Activated T-helper 1 cell treated with anti-CD3 and anti-CD28 coated beads, Interleukin-12 subunit alpha, Interleukin-12 subunit beta, Interleukin-2, Interleukin-4 antibody, amounts not matched to agents 30 ng/mL and 10 ng/mL and 1 ng/mL, durations not matched to agents 14 hours and 24 hours and 36 hours (primary cell): ENCODE results near the gene AMFR. TPM values are rescaled to one million over a fixed set of nuclear protein-coding genes. Genes with fewer than 3 reads are reported as not detected.

Source experiments
- DNase-seq: peaks from one replicate; pipeline ENCODE4 v3.0.0; 2021; ENCODE audit warnings: low spot score
- H3K27ac Mint-ChIP-seq: one replicate; pipeline ENCODE4 v1.8.0; 2021; ENCODE audit warnings: mild to moderate bottlenecking, mixed read lengths
- H3K27me3 Mint-ChIP-seq: one replicate; pipeline ENCODE4 v1.8.0; 2022; ENCODE audit warnings: mild to moderate bottlenecking, moderate library complexity, mixed read lengths; ENCODE audit not compliant: insufficient read depth
- H3K36me3 Mint-ChIP-seq: one replicate; pipeline ENCODE4 v1.8.0; 2021; ENCODE audit warnings: low read depth, mixed read lengths
- H3K4me1 Mint-ChIP-seq: one replicate; pipeline ENCODE4 v1.8.0; 2021; ENCODE audit warnings: low read depth, mixed read lengths
- H3K4me3 Mint-ChIP-seq: one replicate; pipeline ENCODE4 v1.8.0; 2021; ENCODE audit warnings: mild to moderate bottlenecking, moderate library complexity, mixed read lengths
- H3K9me3 Mint-ChIP-seq: one replicate; pipeline ENCODE4 v1.8.0; 2021; ENCODE audit warnings: mixed read lengths
- intact Hi-C: fragments of 100-400 bp; cut with micrococcal nuclease; formaldehyde crosslinking; loops from one replicate; pipeline ENCODE4 v1.15.1; 2024
- total RNA-seq: library from RNA; stranded (reverse); gene quantifications from 2 replicates; pipeline ENCODE4 v1.2.3, GENCODE V29; 2022

AMFR gene
- 57.2 and 64.3 TPM in 2 replicates for total RNA-seq

GRCh38 chr16:56425439-56425832, at the start of gene AMFR:
AMFR (minus strand) TSS chr16:56425545; CDS start chr16:56425327, 218 bp downstream.
- H3K4me1 Mint-ChIP-seq = peaks cover 35% of the 10 kb centered on the region
- H3K9me3 Mint-ChIP-seq = no peaks in the 10 kb centered on the region
- intact Hi-C loops = loop anchor here (1.0 kb wide), 2 partner anchors 26 to 257 kb away; partner anchors contain the start of genes MT1X, NUDT21 and OGFOD1
- peak within 1 kb of the TSS; percentile 98 for H3K4me3 Mint-ChIP-seq
- peaks cover 4% of the 10 kb centered on the region for H3K27me3 Mint-ChIP-seq
- peaks cover 5% of the 10 kb centered on the region for H3K36me3 Mint-ChIP-seq
- DNase-seq = peak; percentile 73
- H3K27ac Mint-ChIP-seq = peak within 1 kb of the TSS; percentile 85

- no peak overlapping the region for H3K4me3 Mint-ChIP-seq
- peaks cover 60% of the 10 kb centered on the region for H3K36me3 Mint-ChIP-seq
- DNase-seq = no peak
- no peaks in the 10 kb centered on the region for H3K4me1 Mint-ChIP-seq
- H3K27ac Mint-ChIP-seq = no peak overlapping the region
- no peaks in the 10 kb centered on the region for H3K9me3 Mint-ChIP-seq
- intact Hi-C loops = no loop called here
- no peaks in the 10 kb centered on the region for H3K27me3 Mint-ChIP-seq
These were observed 45.3 kb upstream of the AMFR start for GRCh38 chr16:56470666-56471065.

GRCh38 chr16:56470232-56470631, 44.9 kb upstream of the AMFR start:
- no peaks in the 10 kb centered on the region for H3K9me3 Mint-ChIP-seq
- no peaks in the 10 kb centered on the region for H3K4me1 Mint-ChIP-seq
- DNase-seq = no peak
- no peak overlapping the region for H3K27ac Mint-ChIP-seq
- H3K4me3 Mint-ChIP-seq = no peak overlapping the region
- no peaks in the 10 kb centered on the region for H3K27me3 Mint-ChIP-seq
- peaks cover 59% of the 10 kb centered on the region for H3K36me3 Mint-ChIP-seq
- intact Hi-C loops = no loop called here

- no peak overlapping the region for H3K4me3 Mint-ChIP-seq
- H3K27me3 Mint-ChIP-seq = no peaks in the 10 kb centered on the region
- intact Hi-C loops = no loop called here
- H3K9me3 Mint-ChIP-seq = no peaks in the 10 kb centered on the region
- H3K4me1 Mint-ChIP-seq = no peaks in the 10 kb centered on the region
- no peak overlapping the region for H3K27ac Mint-ChIP-seq
- DNase-seq = no peak
- peaks cover 58% of the 10 kb centered on the region for H3K36me3 Mint-ChIP-seq
These were observed 44.4 kb upstream of the AMFR start for GRCh38 chr16:56469748-56470147.

- Mint-ChIP-seq H3K4me3 (no peak overlapping the region), H3K27me3 (no peaks in the 10 kb centered on the region), H3K4me1 (no peaks in the 10 kb centered on the region), H3K9me3 (no peaks in the 10 kb centered on the region), H3K36me3 (peaks cover 61% of the 10 kb centered on the region), H3K27ac (no peak overlapping the region)
- intact Hi-C loops = no loop called here
- no peak for DNase-seq
These were observed 43.5 kb upstream of the AMFR start for GRCh38 chr16:56468800-56469199.

- intact Hi-C loops = no loop called here
- H3K4me3 Mint-ChIP-seq = no peak overlapping the region
- no peaks in the 10 kb centered on the region for H3K27me3 Mint-ChIP-seq
- DNase-seq = no peak
- no peaks in the 10 kb centered on the region for H3K4me1 Mint-ChIP-seq
- H3K9me3 Mint-ChIP-seq = no peaks in the 10 kb centered on the region
- H3K27ac Mint-ChIP-seq = no peak overlapping the region
- peaks cover 59% of the 10 kb centered on the region for H3K36me3 Mint-ChIP-seq
These were observed 41.0 kb upstream of the AMFR start for GRCh38 chr16:56466344-56466743.

- Mint-ChIP-seq H3K27me3 (no peaks in the 10 kb centered on the region), H3K4me1 (no peaks in the 10 kb centered on the region), H3K4me3 (no peak overlapping the region), H3K36me3 (peaks cover 54% of the 10 kb centered on the region), H3K9me3 (no peaks in the 10 kb centered on the region), H3K27ac (no peak overlapping the region)
- intact Hi-C loops = no loop called here
- DNase-seq = no peak
These were observed 37.8 kb upstream of the AMFR start for GRCh38 chr16:56463153-56463552.

- no peak for DNase-seq
- intact Hi-C loops = no loop called here
- peak overlapping the region; percentile 1 for H3K27ac Mint-ChIP-seq
- no peak overlapping the region for H3K4me3 Mint-ChIP-seq
- peaks cover 52% of the 10 kb centered on the region for H3K36me3 Mint-ChIP-seq
- no peaks in the 10 kb centered on the region for H3K9me3 Mint-ChIP-seq
- H3K27me3 Mint-ChIP-seq = no peaks in the 10 kb centered on the region
- H3K4me1 Mint-ChIP-seq = no peaks in the 10 kb centered on the region
These were observed 36.9 kb upstream of the AMFR start for GRCh38 chr16:56462064-56462796.

- Mint-ChIP-seq H3K4me3 (no peak overlapping the region), H3K27ac (no peak overlapping the region), H3K36me3 (peaks cover 55% of the 10 kb centered on the region), H3K4me1 (peaks cover 10% of the 10 kb centered on the region), H3K27me3 (no peaks in the 10 kb centered on the region), H3K9me3 (no peaks in the 10 kb centered on the region)
- no peak for DNase-seq
- intact Hi-C loops = no loop called here
These were observed 34.8 kb upstream of the AMFR start for GRCh38 chr16:56460101-56460500.

GRCh38 chr16:56457927-56458470, 32.7 kb upstream of the AMFR start:
- peak overlapping the region; percentile 31 for H3K27ac Mint-ChIP-seq
- peaks cover 59% of the 10 kb centered on the region for H3K36me3 Mint-ChIP-seq
- intact Hi-C loops = no loop called here
- H3K4me3 Mint-ChIP-seq = no peak overlapping the region
- no peaks in the 10 kb centered on the region for H3K27me3 Mint-ChIP-seq
- no peaks in the 10 kb centered on the region for H3K9me3 Mint-ChIP-seq
- DNase-seq = no peak
- peaks cover 17% of the 10 kb centered on the region for H3K4me1 Mint-ChIP-seq

- H3K27me3 Mint-ChIP-seq = no peaks in the 10 kb centered on the region
- peaks cover 62% of the 10 kb centered on the region for H3K4me1 Mint-ChIP-seq
- peak overlapping the region; percentile 97 for H3K4me3 Mint-ChIP-seq
- intact Hi-C loops = loop anchor here (1.0 to 5.0 kb wide), 12 partner anchors 25 to 1941 kb away; partner anchors contain the start of genes AMFR, BBS2, GINS3 and HERPUD1
- DNase-seq = no peak
- no peaks in the 10 kb centered on the region for H3K9me3 Mint-ChIP-seq
- H3K36me3 Mint-ChIP-seq = peaks cover 41% of the 10 kb centered on the region
- peak overlapping the region; percentile 97 for H3K27ac Mint-ChIP-seq
These were observed 26.7 kb upstream of the AMFR start for GRCh38 chr16:56451753-56452689.

GRCh38 chr16:56450986-56451752, 25.8 kb upstream of the AMFR start, which contains the start of the genes NUDT21 and OGFOD1:
NUDT21 (minus strand) TSS chr16:56451332; CDS start chr16:56451202, 130 bp downstream.
OGFOD1 (plus strand) TSS chr16:56451554; CDS start chr16:56451613, 59 bp downstream.
- peak; percentile 92 for DNase-seq
- Mint-ChIP-seq H3K27ac (peak within 1 kb of the TSS; percentile 97), H3K4me3 (peak within 1 kb of the TSS; percentile 97), H3K36me3 (peaks cover 37% of the 10 kb centered on the region), H3K9me3 (no peaks in the 10 kb centered on the region), H3K27me3 (no peaks in the 10 kb centered on the region), H3K4me1 (peaks cover 65% of the 10 kb centered on the region)
- intact Hi-C loops = loop anchor here (1.0 to 5.0 kb wide), 13 partner anchors 26 to 1942 kb away; partner anchors contain the start of genes AMFR, BBS2, GINS3 and HERPUD1
